Tibial nerve (tissue), 4 donors: ENCODE results near the gene SERINC5.

ENCODE experiments used
- CTCF ChIP-seq, 5 experiments: fragments of 200-600 bp in 3 of 5; fragments of 450-650 bp in 2 of 5; sonication (generic) in 3 of 5; IDR thresholded peaks; one replicate each; pipeline ENCODE4 v1.5.1; 2016 to 2019; ENCODE audit warnings: antibody characterized with exemption in 5 of 5, mild to moderate bottlenecking in 3 of 5, moderate library complexity in 2 of 5
- EP300 ChIP-seq, 2 donors: sonication (generic); formaldehyde crosslinking; IDR thresholded peaks; one replicate each; pipeline ENCODE4 v1.6.1; 2017; ENCODE audit warnings: antibody characterized with exemption in 2 of 2, mild to moderate bottlenecking in 1 of 2
- POLR2A ChIP-seq, 2 donors: fragments of 450-650 bp; IDR thresholded peaks; one replicate each; pipeline ENCODE4 v1.6.1; 2017; ENCODE audit warnings: antibody characterized with exemption in 2 of 2, mild to moderate bottlenecking in 2 of 2, moderate library complexity in 2 of 2

DNA sequence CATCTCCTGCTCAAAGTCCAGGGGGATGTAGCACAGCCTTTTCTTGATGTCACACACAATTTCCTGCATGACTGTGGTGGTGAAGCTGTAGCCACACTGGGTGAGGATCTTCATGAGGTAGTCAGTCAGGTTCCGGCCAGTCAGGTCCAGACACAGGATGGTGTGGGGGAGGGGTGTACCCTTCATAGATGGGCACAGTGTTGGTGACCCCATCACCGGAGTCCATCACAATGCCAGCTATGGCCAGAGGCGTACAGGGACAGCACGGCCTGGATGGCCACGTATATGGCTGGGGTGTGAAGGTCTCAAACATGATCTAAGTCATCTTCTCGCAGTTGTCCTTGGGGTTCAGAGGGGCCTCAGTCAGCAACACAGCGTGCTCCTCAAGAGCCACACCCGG is 44.3 kb upstream of the SERINC5 start:
- no peak for TF ChIP-seq CTCF (IDR thresholded peaks at IDR 0.05)
- no peak for TF ChIP-seq EP300 (IDR thresholded peaks at IDR 0.05)
- no peak for TF ChIP-seq POLR2A (IDR thresholded peaks at IDR 0.05)
